Measurements from ENCODE around the gene IRF5.

DNA sequence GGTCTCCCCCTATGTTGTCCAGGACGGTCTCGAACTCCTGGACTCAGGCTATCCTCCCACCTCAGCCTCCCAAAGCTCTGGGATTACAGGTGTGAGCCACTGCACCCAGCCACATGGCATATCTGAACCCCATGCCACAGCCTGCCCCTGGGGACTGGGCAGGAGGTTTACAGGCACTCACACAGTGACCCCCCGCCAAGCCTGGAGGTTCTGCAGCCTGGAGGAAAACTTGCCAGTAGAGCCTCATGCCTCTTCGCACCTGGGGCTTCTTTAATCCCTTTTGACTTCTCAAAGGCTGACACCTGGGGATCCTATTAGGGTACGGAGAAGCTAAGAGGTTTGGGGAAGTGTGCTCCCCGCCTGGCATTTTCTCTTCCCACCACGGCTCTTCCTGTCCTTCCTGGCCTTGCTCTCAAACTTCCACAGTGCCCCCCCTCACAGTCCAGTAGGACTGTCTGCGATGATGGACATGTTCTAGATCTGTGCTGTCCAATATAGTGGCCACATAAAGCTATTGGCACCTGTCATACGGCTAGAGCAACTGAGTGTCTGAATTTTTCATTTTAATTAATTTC lies 15.8 kb upstream of the IRF5 start:
- TF ChIP-seq, protein P1, sequence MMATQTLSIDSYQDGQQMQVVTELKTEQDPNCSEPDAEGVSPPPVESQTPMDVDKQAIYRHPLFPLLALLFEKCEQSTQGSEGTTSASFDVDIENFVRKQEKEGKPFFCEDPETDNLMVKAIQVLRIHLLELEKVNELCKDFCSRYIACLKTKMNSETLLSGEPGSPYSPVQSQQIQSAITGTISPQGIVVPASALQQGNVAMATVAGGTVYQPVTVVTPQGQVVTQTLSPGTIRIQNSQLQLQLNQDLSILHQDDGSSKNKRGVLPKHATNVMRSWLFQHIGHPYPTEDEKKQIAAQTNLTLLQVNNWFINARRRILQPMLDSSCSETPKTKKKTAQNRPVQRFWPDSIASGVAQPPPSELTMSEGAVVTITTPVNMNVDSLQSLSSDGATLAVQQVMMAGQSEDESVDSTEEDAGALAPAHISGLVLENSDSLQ (IDR thresholded peaks at IDR 0.05): no peak
- no peak for TF ChIP-seq ARNT (IDR thresholded peaks at IDR 0.05)
- no peak for TF ChIP-seq FOXM1 (IDR thresholded peaks at IDR 0.05; ENCODE audit: borderline replicate concordance)
- no peak for TF ChIP-seq ZNF384 (IDR thresholded peaks at IDR 0.05)
- TF ChIP-seq L3MBTL2 (conservative IDR thresholded peaks at IDR 0.05): no peak
